HG02588 (cell line): ENCODE measurements around the gene RASA1.

Experiments
- ATAC-seq: cut with Tn5 transposase; IDR thresholded peaks from one replicate; pipeline ENCODE4 v1.9.1; 2021; ENCODE audit warnings: mild to moderate bottlenecking, moderate library complexity; ENCODE audit not compliant: unreplicated experiment

RASA1 gene

GRCh38 chr5:87438231-87438630 lies 170.5 kb downstream of the RASA1 start:
- no peak for ATAC-seq
